Measurements from ENCODE around the gene TDO2. TPM values are rescaled to one million over a fixed set of nuclear protein-coding genes. Genes with fewer than 3 reads are reported as not detected.
"Not testable (repeated sequence)": the region's sequence is repeated elsewhere in the genome, so short reads cannot be mapped to it uniquely, and the experiment has no call there.

TDO2 gene
- total and polyA plus RNA-seq, 12 donors: 0.03 to 0.14 TPM; not detected in 10

DNA sequence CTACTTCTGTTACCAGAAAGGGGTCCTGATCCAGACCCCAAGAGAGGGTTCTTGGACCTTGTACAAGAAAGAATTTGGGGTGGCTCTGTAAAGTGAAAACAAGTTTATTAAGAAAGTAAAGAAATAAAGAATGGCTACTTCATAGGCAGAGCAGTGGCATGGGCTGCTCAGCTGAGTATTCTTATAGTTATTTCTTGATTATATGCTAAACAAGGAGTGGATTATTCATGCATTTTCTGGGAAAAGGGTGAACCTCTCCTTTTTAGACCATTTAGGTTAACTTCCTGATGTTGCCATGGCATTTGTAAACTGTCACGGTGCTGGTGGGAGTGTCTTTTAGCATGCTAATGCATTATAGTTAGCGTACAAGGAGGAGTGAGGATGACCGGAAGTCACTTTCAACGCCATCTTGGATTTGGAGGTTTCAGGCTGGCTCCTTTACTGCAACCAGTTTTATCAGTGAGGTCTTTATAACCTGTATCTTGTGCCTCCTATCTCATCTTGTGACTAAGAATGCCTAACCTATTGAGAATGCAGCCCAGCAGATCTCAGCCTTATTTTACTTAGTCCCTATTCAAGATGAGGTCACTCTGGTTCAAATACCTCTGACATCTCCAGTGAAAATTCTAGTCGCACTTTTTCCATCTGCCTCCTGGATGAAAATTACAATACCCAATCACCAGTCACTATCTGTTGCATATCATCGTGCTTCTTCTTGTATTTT is 15.5 kb upstream of the TDO2 start:
- WGBS, 2 donors: 60 to 61% methylated on average over 6 of the region's 6 CpGs
- intact Hi-C loops (cut with DNase I): no loop called here

DNA sequence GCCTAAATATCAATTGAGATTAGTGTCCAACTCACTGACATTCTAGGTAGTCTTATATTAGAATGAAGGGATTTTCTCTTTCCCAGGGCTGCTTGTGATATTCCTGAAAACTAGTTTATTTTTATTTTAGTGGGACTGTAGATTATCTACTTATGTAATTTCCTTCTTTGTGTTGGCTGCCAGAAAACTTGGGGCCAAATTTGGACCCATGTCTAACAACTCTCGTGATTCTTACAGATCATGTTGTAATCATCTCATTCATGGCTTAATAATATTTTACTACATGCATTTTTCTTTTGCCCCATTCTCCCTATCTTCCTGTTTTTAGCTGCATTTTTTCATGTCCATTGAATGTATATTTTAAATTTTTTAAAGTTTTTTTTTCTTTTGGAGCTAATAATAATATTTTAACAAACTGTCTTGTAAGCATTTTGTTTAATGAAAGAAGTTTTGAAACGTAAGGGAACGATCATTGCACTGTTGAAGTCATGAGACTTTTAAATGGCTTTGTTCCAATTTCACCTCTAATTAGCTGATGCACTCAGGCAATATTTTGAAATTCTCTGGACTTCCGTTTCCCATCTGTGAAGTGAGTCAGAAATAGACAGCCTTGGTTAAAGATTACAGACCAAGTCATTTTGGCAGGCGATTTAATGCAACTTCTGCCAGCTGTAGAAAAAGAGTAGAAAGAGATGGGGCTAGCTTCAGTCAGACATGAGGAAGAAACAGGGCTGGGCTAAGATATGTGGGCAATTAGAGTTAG is 14.3 kb upstream of the TDO2 start:
- 28 to 36% methylated on average over 5 of the region's 5 CpGs for WGBS, 2 donors
- Histone ChIP-seq H3K27me3 (no peaks in the 10 kb centered on the region), H3K4me3 (no peak overlapping the region), H3K4me1 (peaks cover 0 to 12% (median 0%) of the 10 kb centered on the region in 9 donors), H3K36me3 (no peaks in the 10 kb centered on the region), H3K27ac (peak overlapping the region in 1 of 10 donors; percentile 4), H3K9me3 (peaks cover 0 to 6% (median 0%) of the 10 kb centered on the region in 11 donors)
- intact Hi-C loops (cut with DNase I): no loop called here
- ATAC-seq (peak in 7 of 8 donors; percentile 55 to 83 (median 73)), DNase-seq (peak in 1 of 2 donors; percentile 25)
- TF ChIP-seq, protein P1, sequence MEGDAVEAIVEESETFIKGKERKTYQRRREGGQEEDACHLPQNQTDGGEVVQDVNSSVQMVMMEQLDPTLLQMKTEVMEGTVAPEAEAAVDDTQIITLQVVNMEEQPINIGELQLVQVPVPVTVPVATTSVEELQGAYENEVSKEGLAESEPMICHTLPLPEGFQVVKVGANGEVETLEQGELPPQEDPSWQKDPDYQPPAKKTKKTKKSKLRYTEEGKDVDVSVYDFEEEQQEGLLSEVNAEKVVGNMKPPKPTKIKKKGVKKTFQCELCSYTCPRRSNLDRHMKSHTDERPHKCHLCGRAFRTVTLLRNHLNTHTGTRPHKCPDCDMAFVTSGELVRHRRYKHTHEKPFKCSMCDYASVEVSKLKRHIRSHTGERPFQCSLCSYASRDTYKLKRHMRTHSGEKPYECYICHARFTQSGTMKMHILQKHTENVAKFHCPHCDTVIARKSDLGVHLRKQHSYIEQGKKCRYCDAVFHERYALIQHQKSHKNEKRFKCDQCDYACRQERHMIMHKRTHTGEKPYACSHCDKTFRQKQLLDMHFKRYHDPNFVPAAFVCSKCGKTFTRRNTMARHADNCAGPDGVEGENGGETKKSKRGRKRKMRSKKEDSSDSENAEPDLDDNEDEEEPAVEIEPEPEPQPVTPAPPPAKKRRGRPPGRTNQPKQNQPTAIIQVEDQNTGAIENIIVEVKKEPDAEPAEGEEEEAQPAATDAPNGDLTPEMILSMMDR (IDR thresholded peaks at IDR 0.05): no peak

More for the DNA sequence above, 15.5 kb upstream of the TDO2 start:
- H3K9me3 ChIP-seq: peaks cover 0 to 6% (median 0%) of the 10 kb centered on the region in 11 donors
- H3K36me3 ChIP-seq: no peaks in the 10 kb centered on the region
- H3K4me3 ChIP-seq: no peak overlapping the region
- TF ChIP-seq, protein P1 (IDR thresholded peaks at IDR 0.05): no peak
- H3K4me1 ChIP-seq: peaks cover 0 to 12% (median 0%) of the 10 kb centered on the region in 9 donors
- H3K27me3 ChIP-seq: no peaks in the 10 kb centered on the region
- H3K27ac ChIP-seq: no peak overlapping the region
- ATAC-seq: no peak
- no peak for DNase-seq

DNA sequence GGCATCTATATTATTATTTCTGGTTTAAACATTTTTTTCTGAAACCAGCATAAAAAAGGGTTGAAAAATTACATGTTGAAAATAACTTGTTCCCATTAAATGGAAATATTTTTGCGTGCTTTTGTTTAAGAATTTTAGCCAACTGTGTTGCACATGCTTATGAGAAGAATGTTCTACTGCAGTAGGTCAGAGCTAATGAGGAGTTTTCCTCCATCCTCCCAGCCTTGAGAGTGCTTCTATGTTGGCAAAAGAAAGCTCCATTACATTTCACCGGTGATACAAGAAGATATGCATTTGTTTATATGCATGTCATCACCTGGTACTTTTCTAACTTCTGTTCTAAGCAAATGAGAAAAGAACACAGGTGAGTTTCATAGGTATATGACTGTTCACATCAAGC is 13.6 kb upstream of the TDO2 start:
- intact Hi-C loops (cut with DNase I): no loop called here
- Histone ChIP-seq H3K27me3 (no peaks in the 10 kb centered on the region), H3K4me3 (no peak overlapping the region), H3K4me1 (peaks cover 0 to 12% (median 0%) of the 10 kb centered on the region in 9 donors), H3K9me3 (peaks cover 0 to 6% (median 0%) of the 10 kb centered on the region in 11 donors), H3K27ac (no peak overlapping the region), H3K36me3 (no peaks in the 10 kb centered on the region)
- DNase-seq (no peak), ATAC-seq (no peak)
- 75 to 79% methylated on average over 2 of the region's 2 CpGs for WGBS, 2 donors
- TF ChIP-seq, protein P1 (IDR thresholded peaks at IDR 0.05): no peak

DNA sequence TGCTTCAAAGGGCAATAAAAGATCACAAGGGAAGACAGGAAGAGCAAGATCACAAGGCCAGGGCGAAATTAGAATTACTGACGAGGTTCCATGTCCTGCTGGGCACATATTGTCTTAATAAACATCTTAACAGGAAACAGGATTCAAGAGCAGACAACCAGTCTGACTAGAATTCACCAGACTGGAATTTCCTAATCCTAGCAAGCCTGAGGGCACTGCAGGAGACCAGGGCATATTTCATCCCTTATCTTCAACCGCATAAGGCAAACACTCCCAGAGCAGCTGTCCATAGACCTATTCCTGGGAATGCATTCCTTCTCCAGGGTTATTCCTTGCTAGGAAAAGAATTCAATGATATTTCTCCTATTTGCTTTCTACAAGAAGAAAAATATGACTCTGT is 12.4 kb upstream of the TDO2 start:
- Histone ChIP-seq H3K9me3 (peaks cover 0 to 6% (median 0%) of the 10 kb centered on the region in 11 donors), H3K27me3 (no peaks in the 10 kb centered on the region), H3K4me1 (peaks cover 0 to 12% (median 0%) of the 10 kb centered on the region in 9 donors), H3K36me3 (no peaks in the 10 kb centered on the region), H3K4me3 (no peak overlapping the region), H3K27ac (no peak overlapping the region)
- intact Hi-C loops (cut with DNase I): no loop called here
- whole genome bisulfite sequencing, 2 donors: 75 to 78% methylated on average over 3 of the region's 3 CpGs
- ATAC-seq (no peak), DNase-seq (no peak)
- TF ChIP-seq, protein P1 (IDR thresholded peaks at IDR 0.05): no peak

DNA sequence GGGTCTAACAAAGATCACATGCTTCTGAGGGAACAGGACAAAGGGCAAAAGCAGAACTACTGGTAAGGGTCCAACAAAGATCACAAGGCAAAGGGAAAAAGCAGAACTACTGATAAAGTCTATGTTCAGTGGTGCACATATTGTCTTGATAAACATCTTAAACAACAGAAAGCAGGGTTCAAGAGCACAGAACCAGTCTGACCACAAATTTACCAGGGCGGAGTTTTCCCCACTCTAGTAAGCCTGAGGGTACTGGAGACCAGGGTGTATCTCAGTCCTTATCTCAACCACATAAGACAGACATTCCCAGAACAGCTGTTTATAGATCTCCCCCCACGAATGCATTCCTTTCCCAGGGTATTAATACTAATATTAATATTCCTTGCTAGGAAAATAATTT is 5.1 kb upstream of the TDO2 start:
- peaks cover 0 to 11% (median 0%) of the 10 kb centered on the region in 9 donors for H3K4me1 ChIP-seq
- H3K27ac ChIP-seq; ATAC-seq; H3K4me3 ChIP-seq; H3K27me3 ChIP-seq; DNase-seq; intact Hi-C loops (cut with DNase I); H3K36me3 ChIP-seq: not testable (repeated sequence)
- peaks cover 0 to 16% (median 0%) of the 10 kb centered on the region in 11 donors for H3K9me3 ChIP-seq
- WGBS, 2 donors: 75 to 79% methylated on average over 2 of the region's 2 CpGs
